CD4-positive, alpha-beta T cell treated with Interferon gamma for 1 hour (primary cell): ENCODE data around the gene APCDD1L.
"Not testable (repeated sequence)": the region's sequence is repeated elsewhere in the genome, so short reads cannot be mapped to it uniquely, and the experiment has no call there.

ENCODE experiments used
- DNase-seq: peaks from one replicate; pipeline ENCODE4 v3.0.0-alpha.2; 2020

The APCDD1L gene

DNA sequence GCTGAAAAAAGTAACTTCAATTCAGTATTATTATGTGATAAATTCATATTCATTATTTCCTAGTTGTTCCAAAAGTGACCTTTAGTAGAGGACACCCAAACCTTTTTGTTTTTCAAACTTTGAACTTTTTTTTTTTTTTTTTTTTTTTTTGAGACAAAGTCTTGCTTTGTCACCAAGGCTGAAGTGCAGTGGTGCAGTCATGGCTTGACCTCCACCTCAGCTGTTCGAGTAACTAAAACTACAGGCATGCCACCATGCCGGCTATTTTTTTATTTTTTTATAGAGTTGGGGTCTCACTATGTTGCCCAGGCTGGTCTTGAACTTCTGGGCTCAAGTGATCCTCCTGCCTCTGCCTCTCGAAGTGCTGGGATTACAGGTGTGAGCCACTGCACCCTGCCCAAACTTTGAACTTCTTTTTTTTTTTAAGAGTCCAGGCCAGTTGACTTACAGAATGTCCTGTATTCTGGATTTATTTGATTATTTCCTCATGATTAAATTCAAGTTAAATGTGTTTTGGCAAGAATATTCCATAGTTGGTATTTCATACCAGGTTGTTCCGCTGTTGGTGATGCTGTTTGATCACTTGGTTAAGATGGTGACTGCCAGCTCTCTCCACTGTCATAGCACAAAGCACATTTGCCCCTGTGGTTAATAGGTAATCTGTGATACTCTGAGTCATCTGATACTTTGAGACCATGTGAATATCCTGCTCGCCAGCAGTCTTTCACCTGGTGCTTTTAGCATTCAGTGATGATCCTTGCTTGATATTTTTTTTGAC, 78.1 kb downstream of the APCDD1L start:
- DNase-seq, result no peak

GRCh38 chr20:58435237-58435636, 80.0 kb downstream of the APCDD1L start:
- no peak for DNase-seq

DNA sequence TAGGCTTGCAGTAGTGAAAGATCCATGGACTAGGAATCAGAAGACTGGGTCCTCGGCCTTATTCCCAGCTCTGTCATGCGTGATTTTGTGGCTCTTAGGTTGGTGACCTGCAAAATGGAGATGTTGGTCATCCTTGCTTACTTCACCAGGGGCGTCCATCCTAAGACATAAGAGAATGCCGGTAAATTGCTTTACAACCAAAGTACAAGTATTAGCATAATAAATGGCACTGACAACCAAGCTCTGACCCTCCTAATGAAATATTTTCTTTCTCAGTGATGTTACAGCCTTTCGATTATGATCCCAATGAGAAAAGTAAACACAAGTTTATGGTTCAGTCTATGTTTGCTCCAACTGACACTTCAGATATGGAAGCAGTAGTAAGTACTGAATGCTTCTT, 80.9 kb downstream of the APCDD1L start:
- no peak for DNase-seq

DNA sequence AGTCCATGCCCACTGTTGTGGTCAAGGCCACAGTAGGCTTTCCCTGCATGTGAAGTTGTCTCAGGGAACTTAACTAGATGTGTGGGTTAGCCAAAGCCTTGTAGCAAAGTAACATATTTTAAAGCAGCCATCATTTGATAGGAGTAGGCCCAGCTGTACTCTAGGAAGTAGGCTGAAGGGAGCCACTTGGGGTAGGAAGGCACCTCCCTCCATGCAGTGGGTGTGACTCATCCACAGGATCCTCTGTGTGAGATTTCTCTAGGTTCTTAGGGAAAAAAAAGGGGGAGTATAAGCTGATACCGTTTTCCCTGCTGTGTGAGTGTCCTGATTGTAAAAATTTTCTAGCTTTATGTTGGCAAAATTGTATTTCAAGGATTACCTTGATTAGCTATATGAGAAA, 81.4 kb downstream of the APCDD1L start:
- DNase-seq, result no peak

GRCh38 chr20:58433029-58433647, 82.1 kb downstream of the APCDD1L start:
- DNase-seq, result no peak

- no peak for DNase-seq
Observed at GRCh38 chr20:58432186-58432954, 82.8 kb downstream of the APCDD1L start.

GRCh38 chr20:58431134-58431533, 84.1 kb downstream of the APCDD1L start:
- no peak for DNase-seq

GRCh38 chr20:58429303-58429702, 85.9 kb downstream of the APCDD1L start:
- DNase-seq, result no peak

GRCh38 chr20:58428364-58428763, 86.8 kb downstream of the APCDD1L start:
- DNase-seq, result no peak

DNA sequence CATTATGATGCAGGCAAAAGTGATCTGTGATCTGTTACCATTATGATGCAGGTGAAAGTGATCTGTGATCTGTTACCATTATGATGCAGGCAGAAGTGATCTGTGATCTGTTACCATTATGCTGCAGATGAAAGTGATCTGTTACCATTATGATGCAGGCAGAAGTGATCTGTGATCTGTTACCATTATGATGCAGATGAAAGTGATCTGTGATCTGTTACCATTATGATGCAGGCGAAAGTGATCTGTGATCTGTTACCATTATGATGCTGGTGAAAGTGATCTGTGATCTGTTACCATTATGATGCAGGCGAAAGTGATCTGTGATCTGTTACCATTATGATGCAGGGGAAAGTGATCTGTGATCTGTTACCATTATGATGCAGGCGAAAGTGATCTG, 87.6 kb downstream of the APCDD1L start:
- not testable (repeated sequence) for DNase-seq

DNA sequence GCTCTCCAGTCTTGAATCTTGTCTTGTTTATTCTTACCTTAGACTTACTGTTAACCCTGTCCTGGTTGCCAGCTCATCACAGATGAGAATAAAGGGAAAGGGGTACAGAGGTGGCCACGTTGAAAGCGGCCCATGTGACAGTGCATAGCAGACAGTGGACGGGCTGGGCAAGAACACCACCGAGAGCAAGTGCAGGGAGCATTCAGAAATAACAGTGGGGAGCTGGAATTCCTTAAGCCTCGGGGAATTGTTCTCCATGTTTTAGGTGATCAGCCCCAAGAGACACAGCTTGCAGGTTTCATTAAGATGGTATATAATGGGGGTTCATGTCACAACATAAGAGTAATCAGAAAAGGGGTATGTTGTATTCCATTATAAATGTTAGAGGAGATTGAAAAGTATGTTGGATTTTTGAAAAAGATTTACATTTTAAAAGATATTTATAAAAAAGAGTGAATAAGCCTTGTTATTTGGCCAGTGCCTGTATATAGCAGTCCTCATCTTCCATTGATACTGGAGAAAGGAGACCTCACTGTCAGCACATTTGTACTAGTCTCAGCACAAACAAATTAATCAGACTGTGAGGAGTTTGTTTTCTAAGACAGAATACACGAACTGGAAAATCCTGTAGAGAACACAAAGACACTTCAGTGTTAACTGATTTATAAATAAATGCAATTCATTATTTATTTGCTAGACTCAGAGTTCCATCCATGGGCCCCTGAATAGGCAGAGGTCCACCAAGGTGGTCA, 90.8 kb downstream of the APCDD1L start:
- no peak for DNase-seq

DNA sequence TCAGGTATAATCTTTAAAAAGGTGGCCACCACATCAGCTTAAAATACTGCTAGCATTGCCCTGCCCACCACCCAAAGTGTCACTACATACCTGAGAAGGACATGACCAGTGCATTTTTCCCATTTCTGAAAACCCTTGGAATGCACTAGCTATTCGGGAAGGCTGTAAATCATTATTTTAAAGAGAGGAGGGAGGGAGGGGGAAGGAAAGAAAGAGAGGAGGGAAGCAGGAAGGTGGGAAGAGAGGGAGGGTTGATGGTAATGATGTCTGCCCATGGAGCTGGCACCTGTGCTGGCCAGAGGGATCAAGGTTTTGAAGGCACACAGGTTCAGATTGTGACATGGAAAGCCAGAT, 93.7 kb downstream of the APCDD1L start:
- no peak for DNase-seq

- no peak for DNase-seq
Observed at GRCh38 chr20:58420798-58421496, 94.3 kb downstream of the APCDD1L start.

- DNase-seq, result no peak
Observed at GRCh38 chr20:58418949-58419748, 96.0 kb downstream of the APCDD1L start.

- no peak for DNase-seq
Observed at GRCh38 chr20:58417438-58417837, 97.8 kb downstream of the APCDD1L start.

GRCh38 chr20:58416835-58417234, 98.4 kb downstream of the APCDD1L start:
- no peak for DNase-seq

GRCh38 chr20:58416057-58416456, 99.1 kb downstream of the APCDD1L start:
- DNase-seq, result no peak

DNA sequence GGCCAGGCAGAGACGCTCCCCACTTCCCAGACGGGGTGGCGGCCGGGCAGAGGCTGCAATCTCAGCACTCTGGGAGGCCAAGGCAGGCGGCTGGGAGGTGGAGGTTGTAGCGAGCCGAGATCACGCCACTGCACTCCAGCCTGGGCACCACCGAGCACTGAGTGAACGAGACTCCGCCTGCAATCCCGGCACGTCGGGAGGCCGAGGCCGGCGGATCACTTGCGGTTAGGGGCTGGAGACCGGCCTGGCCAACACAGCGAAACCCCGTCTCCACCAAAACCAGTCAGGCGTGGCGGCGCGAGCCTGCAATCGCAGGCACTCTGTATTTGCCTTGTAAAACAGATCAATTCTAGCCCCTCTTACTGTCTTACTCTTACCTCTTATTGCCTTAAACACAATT, 100.4 kb downstream of the APCDD1L start:
- not testable (repeated sequence) for DNase-seq

GRCh38 chr20:58414216-58414615, 101.0 kb downstream of the APCDD1L start:
- DNase-seq, result not testable (repeated sequence)
